ENCODE results near the gene EPO.

- TF ChIP-seq, protein P1, sequence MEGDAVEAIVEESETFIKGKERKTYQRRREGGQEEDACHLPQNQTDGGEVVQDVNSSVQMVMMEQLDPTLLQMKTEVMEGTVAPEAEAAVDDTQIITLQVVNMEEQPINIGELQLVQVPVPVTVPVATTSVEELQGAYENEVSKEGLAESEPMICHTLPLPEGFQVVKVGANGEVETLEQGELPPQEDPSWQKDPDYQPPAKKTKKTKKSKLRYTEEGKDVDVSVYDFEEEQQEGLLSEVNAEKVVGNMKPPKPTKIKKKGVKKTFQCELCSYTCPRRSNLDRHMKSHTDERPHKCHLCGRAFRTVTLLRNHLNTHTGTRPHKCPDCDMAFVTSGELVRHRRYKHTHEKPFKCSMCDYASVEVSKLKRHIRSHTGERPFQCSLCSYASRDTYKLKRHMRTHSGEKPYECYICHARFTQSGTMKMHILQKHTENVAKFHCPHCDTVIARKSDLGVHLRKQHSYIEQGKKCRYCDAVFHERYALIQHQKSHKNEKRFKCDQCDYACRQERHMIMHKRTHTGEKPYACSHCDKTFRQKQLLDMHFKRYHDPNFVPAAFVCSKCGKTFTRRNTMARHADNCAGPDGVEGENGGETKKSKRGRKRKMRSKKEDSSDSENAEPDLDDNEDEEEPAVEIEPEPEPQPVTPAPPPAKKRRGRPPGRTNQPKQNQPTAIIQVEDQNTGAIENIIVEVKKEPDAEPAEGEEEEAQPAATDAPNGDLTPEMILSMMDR (IDR thresholded peaks at IDR 0.05), result no peak
- no peak for TF ChIP-seq EZH2 (IDR thresholded peaks at IDR 0.05; ENCODE audit: borderline replicate concordance, insufficient read depth, low read depth, low read length, poor library complexity, severe bottlenecking)
These were observed 33.5 kb downstream of the EPO start for GRCh38 chr7:100753750-100754149.
